Cerebellar nuclear complex (tissue), 1 donor: Measurements from ENCODE around the gene SNX2.

Experiments used
- DNase-seq, 2 experiments: peaks; one replicate each; lab custom pipeline; 2025; lab: John Stamatoyannopoulos, UW

Gene SNX2

DNA sequence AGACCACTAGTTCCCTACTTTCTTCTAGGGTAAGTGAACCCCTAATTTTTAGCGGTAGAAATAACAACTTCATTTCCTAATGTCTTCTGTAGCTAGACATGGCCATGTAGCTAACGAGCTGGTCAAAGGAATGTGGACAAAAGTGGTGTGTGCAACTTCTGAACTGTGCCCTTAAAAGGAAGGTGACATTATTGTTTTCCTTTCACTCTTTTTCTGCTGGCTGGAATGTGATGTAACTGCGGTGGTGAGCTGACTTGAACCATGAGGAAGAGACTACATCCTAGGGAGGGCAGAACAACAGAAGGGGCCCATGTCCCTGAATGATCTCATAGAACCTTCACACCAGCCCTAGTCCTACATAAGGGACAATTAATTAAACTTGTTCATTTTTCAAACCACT is 1.3 kb upstream of the SNX2 start:
- DNase-seq: no peak

DNA sequence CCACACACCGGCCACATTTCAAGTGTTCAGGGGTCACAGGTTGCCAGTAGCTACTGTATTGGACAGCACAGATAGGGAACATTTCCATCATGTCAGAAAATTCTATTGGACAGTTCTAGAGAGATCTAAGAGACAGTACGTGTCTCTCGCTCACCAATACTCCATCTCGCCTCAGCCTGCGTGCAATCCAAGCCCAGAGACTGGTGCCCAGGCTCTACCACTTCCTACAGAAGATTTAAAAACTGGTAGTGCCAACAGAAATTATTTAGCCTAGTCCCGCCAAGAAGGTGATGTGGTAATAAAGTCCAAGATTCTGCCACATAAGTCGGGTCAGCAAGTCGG is 390 bp upstream of the SNX2 start:
- DNase-seq: no peak

DNA sequence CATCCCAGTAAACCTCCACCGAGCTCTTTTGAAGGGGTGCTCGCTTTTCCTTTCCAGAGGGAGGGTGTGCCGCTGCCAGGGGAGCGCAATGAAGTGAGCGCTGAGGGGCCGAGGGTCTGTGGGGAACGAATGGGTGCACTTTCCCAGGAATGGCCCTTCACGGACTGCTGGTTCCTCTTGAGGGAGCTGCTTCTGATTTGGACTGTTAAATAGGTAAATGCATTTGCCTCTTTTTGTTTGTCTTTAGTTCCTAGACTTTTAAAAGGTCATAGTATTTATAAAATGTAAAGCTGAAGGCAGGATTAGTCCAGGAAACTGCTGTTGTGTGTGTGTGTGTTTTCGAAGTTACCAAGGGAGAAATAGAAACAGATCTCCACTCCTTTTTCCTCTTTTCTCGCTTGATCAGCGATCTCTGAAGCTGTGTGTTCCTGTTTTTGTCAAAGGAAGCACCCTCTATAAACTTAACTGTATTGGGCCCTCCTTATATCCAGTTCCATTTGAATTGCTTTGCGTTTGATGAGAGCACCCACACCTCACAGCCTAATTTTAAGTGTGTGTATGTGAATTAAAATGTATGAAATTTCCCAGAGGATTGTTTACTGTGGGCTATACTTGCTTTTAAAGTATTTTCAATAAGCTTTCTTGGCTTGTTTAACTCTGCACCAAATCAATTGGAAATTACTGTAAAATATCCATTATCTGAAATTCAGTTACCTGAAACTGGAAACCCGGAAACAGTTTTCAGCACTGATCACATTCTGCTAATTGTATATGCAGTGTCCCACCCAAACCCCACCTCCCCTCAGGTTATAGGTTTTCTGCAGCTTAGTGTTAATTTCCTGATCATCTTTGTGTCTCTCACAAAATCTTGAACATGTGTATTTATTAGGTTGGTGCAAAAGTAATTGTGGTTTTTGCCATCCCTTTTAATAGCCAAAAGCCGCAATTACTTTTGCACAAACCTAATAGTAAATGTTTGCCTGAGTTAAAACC is 966 bp downstream of the SNX2 start:
- DNase-seq: no peak

DNA sequence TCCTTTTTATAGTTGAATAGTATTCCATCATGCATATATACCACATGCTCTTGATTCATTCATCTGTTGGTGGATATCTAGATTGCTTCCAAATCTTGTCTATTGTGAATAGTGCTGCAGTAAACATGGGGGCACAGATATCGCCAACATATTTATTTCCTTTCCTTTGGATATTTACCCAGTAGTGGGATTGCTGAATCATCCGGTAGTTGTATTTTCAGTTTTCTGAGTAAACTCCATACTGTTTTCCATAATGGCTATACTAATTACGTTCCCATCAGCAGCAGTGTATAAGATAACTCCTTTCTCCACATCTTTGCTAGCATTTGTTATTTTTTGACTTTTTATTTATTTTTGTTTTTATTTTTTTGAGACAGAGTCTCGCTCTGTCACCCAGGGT is 3.3 kb downstream of the SNX2 start:
- DNase-seq: no peak

DNA sequence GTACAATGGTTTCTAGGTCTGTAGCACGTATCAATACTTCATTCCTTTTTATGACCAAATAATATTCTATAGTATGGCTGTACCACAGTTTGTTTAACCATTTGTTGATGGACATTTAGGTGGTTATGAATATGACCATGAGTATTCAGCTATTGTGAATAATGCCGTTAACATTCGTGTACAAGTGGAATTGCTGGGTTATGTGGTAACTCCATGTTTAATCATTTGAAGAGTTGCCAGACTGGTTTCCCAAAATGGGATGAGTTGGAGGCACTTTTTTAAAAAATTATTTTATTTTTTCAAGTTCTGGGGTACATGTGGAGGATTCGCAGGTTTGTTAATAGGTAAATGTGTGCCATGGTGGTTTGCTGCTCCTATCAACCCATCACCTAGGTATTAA is 4.6 kb downstream of the SNX2 start:
- DNase-seq: no peak

DNA sequence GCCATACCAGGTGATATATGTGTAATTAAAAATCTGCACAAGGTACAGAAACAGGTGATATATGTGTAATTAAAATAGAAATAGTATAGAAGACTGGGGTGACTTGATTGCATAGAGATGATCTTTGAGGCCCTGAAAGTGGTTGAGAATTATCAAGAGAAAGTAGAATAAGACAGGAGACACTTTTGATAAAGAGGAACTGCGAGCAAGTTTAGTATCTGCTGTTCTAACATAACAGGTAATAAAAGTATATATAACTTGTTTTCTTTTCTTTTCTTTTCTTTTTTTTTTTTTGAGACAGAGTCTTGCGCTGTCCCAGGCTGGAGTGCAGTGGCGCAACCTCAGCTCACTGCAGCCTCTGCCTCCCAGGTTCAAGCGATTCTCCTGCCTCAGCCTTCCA is 5.4 kb downstream of the SNX2 start:
- DNase-seq: no peak

DNA sequence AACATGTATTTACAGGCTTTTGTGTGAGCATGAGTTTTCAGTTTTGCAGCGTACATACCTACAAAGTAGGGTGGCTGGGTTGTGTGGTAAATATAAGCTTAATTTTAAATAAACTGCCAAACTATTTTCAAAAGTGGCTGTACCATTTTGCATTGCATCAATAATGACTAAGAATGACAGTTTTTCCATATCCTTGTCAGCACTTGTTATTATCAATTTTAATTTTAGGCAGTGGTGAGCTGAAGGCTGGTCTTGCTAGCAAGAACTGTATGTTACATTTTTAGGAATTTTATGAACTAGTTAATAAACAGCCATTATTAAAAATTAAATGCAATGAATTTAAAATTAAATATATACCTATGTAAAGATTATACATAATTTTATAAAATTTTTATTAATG is 6.6 kb downstream of the SNX2 start:
- DNase-seq: no peak

DNA sequence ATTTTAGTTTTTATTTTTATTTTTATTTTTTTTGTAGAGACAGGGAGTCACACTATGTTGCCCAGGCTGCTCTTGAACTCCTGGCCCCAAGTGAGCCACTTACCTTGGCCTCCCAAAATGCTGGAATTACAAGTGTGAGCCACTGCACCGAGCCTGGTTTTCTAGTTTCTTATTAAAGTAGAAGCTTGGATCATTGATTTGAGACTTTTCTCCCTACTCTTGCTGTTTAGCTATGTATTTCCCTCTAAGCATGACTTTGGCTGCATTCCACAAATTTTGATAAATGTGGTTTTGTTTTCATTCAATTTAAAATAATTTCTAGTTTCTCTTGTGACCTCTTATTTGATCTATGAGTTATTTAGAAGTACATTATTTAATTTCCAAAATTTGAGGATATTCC is 10.4 kb downstream of the SNX2 start:
- DNase-seq: no peak

DNA sequence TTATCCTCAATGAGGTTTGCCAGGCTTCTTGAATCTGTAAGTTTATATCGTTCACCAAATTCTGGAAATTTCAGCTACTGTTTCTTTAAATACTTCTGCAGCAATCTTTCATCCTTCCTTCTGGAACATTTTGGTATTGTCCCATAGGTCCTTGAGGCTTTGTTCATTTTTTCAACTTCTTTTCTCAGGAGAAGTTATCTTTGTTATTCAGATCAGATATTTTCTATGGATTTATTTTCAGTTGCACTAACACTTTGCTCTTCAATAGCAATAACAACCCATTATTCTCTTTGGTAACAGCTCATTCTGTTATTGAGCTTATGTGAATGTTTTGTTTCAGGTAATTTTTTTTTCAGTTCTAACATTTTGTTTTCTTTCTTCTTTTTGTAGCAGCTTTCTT is 13.5 kb downstream of the SNX2 start:
- no peak for DNase-seq

DNA sequence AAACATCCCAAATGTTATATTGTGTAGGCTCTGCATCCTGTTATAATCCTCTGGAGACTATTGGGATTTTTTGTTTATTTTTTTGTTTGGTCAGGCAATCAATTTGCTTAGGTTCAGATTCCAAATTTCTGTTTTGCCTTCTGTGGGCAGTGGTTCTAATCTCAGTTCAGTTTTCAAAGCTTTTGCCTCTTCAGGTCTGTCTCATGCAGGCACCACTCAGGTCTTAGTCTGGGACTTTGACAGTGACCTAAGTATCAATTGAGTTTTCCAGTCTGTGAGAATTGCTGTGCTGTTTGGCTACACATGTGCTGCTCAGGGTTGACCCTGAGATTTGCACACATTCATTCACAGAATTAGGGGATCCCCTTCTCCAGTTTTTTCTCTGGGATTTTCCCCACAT is 14.1 kb downstream of the SNX2 start:
- DNase-seq: no peak

DNA sequence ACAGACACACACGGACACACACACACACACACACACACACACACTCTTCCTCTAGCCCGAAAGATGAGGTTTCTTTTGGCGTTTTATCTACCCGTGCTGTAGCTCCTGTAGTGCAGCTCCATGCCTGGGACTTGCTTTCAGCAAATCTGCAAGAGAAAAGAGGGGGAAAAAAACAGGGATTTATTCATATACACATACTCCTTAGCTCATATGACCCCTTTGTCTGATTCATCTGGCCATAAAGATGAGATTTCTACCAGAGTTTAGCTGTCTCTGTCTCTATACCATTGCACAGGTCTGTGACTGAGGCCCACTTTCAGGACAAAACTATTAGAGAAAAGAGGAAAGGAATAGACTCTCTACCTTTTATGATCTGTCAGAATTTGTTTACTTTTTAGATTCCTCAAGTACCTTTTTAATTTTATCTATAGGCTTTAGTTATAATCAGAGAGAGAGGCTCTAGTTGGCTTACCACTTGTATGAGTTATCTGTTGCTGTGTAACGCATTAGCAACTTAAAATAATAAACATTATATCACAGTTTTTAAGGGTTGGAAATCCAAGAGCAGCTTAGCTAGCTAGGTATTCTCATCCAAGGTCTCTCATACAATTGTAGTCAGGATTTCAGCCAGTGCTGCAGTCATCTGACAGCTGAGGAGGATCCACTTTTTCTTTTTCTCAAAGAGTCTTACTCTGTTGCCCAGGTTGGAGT is 14.7 kb downstream of the SNX2 start:
- DNase-seq: no peak

DNA sequence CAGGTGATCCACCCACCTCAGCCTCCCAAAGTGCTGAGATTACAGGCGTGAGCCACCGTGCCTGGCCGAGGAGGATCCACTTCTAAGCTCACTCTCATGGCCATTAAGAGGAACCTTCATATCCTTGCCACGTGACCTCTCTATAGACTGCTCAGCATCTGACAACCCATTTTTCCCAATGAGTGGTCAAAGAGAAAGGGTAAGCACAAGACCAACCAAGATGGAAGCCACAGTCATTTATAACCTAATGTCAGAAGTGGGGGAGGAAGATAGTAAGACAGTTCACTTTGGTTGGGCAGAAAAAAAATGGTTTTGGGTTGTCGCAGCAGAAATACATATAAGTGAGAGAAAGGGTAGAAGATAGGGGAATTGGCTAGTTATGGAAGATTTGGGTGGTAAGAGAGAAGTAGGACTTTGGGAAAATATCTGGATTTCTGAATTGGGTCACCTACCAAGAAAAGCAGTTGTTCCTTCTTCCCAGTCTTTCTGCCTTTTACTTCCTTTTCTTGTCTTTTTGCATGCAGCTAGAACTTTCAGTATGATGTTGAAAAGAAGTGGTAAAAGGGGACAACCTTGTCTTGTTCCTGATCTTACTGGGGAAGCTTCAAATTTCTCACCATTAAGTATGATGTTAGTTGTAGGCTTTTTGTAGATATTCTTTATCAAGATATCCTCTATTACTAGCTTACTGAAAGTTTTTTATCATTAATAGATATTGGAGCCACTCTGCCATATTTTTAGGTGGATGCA is 15.6 kb downstream of the SNX2 start:
- no peak for DNase-seq

DNA sequence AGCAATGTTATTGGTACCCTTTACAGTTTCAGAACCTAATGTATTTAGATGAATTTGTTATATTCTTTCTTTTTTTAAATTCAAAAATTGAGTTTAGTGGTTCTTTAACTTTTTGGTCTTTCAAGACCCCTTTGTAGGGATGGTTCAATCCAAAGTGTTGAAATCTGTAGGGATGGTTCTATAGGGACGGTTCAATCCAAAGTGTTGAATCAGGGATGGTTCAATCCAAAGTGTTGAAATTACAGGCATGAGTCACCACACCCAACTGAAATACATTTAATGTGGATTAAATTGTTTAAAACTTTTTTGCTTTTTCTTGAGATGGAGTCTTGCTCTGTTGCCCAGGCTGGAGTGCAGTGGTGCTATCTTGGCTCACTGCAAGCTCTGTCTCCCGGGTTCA is 30.6 kb downstream of the SNX2 start:
- no peak for DNase-seq

DNA sequence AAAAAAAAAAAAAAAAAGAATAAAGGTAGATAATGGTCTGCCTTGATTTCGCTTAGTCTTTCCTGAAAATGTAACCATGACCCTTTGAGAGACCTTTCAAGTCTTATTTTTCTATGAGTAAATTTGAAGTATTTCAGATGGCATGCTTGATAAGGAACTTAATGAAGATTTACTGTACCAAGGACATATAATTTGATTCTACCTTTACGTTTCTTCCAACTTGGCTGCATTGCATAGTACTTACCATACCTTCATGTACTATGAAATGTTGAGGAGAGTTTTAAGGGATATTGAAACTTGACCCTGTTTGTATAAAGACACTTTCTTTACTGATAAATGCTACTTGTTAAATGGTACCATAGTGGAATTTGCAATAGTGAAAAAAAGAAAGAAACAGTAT is 35.5 kb downstream of the SNX2 start:
- no peak for DNase-seq

DNA sequence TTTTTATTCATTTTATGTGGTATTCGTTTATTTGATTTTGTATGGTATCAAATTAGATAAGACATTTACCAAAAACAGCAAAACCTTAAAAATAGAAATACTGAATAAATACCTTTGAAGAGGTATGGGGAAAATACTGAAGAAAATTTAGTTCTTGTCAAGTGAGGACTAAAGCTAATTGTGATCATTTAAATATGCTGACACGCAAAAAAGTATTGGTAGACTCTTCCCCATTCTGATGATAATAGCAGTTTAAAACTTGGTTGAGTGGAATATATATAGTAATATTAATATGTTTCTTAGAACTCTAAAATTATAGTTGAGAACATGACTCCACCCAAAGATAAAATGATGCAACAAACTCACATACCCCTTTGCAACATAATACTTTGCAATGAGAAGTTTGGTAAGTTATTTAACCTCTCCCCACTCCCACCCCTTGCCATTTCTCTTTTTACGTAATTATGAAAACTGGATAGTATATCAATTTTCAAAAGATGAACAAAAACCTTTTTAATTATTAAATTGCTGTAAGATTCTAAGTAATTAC is 40.4 kb downstream of the SNX2 start:
- DNase-seq: no peak

DNA sequence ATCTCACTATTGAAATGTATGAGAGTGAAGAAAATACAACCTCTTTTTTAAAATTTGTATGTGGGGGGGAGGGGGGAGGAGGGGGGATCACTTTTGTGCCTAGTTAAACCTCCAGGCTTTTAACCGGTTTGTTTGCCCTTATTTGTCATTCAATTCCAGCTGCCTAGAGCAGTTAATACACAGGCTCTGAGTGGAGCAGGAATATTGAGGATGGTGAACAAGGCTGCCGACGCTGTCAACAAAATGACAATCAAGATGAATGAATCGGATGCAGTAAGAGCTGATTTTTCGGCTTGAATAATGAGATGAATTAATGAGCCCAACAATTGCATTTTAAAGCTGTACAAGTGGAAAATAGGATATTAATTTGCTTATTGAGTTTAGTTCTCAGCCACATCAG is 41.9 kb downstream of the SNX2 start:
- no peak for DNase-seq

DNA sequence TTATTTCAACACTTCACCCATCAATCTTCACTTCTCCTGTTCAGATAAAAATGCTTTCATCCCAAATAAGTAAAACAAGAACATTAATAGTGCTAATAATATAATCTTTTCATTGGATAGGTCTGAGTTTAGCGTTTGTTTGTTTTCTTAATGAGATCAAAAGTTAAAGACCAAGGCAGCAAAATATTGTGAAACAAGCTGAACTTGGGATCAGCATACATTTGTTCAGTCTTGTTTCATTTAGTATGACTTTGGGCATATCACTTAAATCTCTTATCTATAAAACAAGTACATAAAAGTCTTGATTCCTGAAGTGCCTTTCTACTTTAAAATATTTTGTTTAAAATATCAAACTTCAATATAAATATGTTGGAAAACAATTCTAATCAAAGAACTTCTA is 57.1 kb downstream of the SNX2 start:
- no peak for DNase-seq

DNA sequence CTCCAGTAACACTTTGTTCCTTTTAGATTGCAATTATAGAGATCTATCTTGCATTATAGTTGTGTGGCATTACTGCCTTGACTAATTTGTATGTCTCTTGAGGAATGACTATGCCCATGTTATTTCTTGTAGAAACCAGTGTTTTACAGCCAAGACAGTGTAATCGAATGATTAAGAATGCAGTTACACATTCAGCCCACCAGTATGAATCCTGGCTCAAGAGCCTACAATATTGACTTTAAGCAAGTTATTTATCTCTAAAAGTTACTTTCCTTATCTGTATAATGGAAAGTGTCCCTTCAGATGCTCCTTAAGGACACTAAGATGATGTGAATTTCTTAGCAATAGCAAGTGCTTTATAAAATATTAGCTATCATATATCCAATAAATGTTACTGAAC is 60.8 kb downstream of the SNX2 start:
- no peak for DNase-seq

DNA sequence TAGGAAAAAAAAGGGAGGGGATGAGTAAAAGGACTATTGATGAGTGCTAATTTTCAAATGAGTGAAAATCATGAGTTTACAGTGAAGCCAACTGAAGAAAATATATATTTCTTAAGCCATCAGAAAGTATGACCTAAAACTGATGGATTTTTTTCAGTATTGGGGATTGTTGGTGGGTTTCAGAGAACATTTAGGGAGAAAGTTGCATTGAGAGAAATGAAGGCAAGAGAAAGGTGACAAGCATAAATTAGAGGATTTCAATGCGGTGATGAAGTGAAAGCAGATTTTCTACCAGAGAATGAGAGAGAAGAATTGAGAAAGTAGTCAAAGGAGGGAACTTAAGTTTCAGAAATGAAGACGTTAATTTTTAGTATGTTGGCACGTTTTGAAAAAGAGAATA is 62.1 kb downstream of the SNX2 start:
- DNase-seq: no peak

DNA sequence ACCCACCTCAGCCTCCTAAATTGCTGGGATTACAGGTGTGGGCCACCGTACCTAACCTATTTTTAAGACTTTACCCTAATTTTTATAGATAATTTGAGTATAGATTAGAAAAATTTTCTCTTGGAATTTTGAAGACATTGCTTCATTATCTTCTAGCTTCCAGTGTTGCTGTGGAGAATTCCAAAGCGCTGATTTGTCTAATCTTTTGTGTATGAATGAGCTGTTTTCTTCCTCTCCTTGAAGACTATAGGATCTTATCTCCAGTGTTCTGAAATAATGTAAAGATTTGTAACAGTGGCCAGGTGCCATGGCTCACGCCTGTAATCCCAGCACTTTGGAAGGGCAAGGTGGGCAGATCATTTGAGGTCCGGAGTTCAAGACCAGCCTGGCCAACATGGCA is 64.9 kb downstream of the SNX2 start:
- no peak for DNase-seq

DNA sequence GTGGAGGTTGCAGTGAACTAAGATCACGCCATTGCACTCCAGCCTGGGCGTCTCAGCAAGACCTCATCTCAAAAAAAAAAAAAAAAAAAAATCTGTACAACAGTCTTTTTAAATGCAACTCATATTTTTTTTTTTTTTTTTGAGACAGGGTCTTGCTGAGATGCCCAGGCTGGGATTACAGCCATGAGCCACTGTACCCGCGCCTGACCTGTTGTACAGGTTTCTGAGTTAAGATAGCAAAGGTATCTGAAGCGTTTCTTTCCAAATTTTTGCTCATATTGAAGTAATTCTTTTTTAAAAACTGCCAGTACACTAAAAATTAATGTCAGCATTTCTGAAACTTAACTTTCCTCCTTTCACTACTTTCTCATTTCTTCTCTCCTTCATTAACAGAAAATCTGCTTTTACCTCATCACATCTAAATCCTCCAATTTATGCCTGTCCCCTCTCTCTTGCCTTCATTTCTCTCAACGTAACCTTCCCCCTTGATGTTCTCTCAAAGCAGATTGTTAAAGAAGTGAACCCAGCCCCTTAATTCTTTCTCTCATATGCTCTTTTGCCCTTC is 67.2 kb downstream of the SNX2 start:
- no peak for DNase-seq
